Measurements from ENCODE around the gene TRIP4.
"Not testable (repeated sequence)": the region's sequence is repeated elsewhere in the genome, so short reads cannot be mapped to it uniquely, and the experiment has no call there.

Gene TRIP4

GRCh38 chr15:64381000-64381751 is 6.5 kb upstream of the TRIP4 start, which contains the start of gene PCLAF:
TSS of gene PCLAF (minus strand) at chr15:64381441. CDS start at chr15:64381371, 70 bp downstream.
- peak; percentile 96 for DNase-seq

GRCh38 chr15:64383760-64384159 is 3.9 kb upstream of the TRIP4 start:
- DNase-seq, result no peak

GRCh38 chr15:64386291-64386690 is 1.3 kb upstream of the TRIP4 start:
- no peak for DNase-seq

- DNase-seq, result no peak
These were observed 1.4 kb downstream of the TRIP4 start for GRCh38 chr15:64389036-64389435.

GRCh38 chr15:64392471-64392870 is 4.8 kb downstream of the TRIP4 start:
- DNase-seq, result not testable (repeated sequence)

- DNase-seq, result no peak
These were observed 9.2 kb downstream of the TRIP4 start for GRCh38 chr15:64396789-64397188.

- DNase-seq, result peak; percentile 31
These were observed 10.9 kb downstream of the TRIP4 start for GRCh38 chr15:64398575-64398974.

GRCh38 chr15:64400583-64400982 is 12.9 kb downstream of the TRIP4 start:
- no peak for DNase-seq

- DNase-seq, result no peak
These were observed 24.6 kb downstream of the TRIP4 start for GRCh38 chr15:64412216-64412615.

GRCh38 chr15:64422697-64423096 is 35.1 kb downstream of the TRIP4 start:
- no peak for DNase-seq

- no peak for DNase-seq
These were observed 36.3 kb downstream of the TRIP4 start for GRCh38 chr15:64423970-64424369.

- DNase-seq, result no peak
These were observed 37.6 kb downstream of the TRIP4 start for GRCh38 chr15:64425221-64425620.

GRCh38 chr15:64426845-64427465 is 39.3 kb downstream of the TRIP4 start:
- DNase-seq, result peak; percentile 46

GRCh38 chr15:64429448-64429847 is 41.8 kb downstream of the TRIP4 start:
- DNase-seq, result no peak

GRCh38 chr15:64430000-64430735 is 42.5 kb downstream of the TRIP4 start:
- peak; percentile 93 for DNase-seq

- no peak for DNase-seq
These were observed 50.3 kb downstream of the TRIP4 start for GRCh38 chr15:64437982-64438381.

GRCh38 chr15:64438653-64439447 is 51.2 kb downstream of the TRIP4 start:
- no peak for DNase-seq

GRCh38 chr15:64441852-64442251 is 54.2 kb downstream of the TRIP4 start:
- no peak for DNase-seq

GRCh38 chr15:64443016-64443415 is 55.4 kb downstream of the TRIP4 start:
- no peak for DNase-seq

GRCh38 chr15:64443747-64444621 is 56.3 kb downstream of the TRIP4 start:
- peak; percentile 87 for DNase-seq

GRCh38 chr15:64444836-64445235 is 57.2 kb downstream of the TRIP4 start:
- no peak for DNase-seq
